SK-N-MC (cell line): ENCODE data around the gene EVL.

ENCODE experiments used
- EZH2 ChIP-seq: fragments of 200-600 bp; sonication (generic); IDR thresholded peaks from one replicate; pipeline ENCODE4 v1.6.1; 2017; ENCODE audit warnings: antibody characterized with exemption
- FOXP2 ChIP-seq: optimal IDR thresholded peaks from 2 replicates; pipeline ENCODE3; 2011; ENCODE audit warnings: mild to moderate bottlenecking, moderate library complexity; ENCODE audit not compliant: insufficient read depth; ENCODE audit errors: extremely low read length, control extremely low read depth
- POLR2AphosphoS5 ChIP-seq: IDR thresholded peaks from 2 replicates; pipeline ENCODE4 v1.6.1; 2012; ENCODE audit warnings: mild to moderate bottlenecking, low read depth, low read length, borderline replicate concordance

- TF ChIP-seq POLR2AphosphoS5 = no peak
- no peak for TF ChIP-seq EZH2
- TF ChIP-seq FOXP2 = no peak
Observed at GRCh38 chr14:100138955-100139354, 73.7 kb downstream of the EVL start.
